B cell (primary cell): ENCODE results near the gene TWSG1. TPM values are rescaled to one million over a fixed set of nuclear protein-coding genes. Genes with fewer than 3 reads are reported as not detected.

Experiments
- ATAC-seq: fragments of 200-7000 bp; cut with Tn5 transposase; one replicate; pipeline ENCODE4 v1.10.0; 2021; ENCODE audit warnings: low read depth, mild to moderate bottlenecking, moderate number of reproducible peaks, moderate library complexity
- CTCF ChIA-PET: fragments of 350-600 bp; sonication (Branson Sonifier 250); formaldehyde crosslinking; loops from one replicate; lab custom pipeline; 2021; ENCODE audit warnings: antibody characterized with exemption, inconsistent platforms; lab: Charles Lee
- POLR2A ChIA-PET: fragments of 350-600 bp; sonication (Branson Sonifier 250); formaldehyde crosslinking; loops from one replicate; lab custom pipeline; 2021; ENCODE audit warnings: antibody characterized with exemption; lab: Charles Lee
- DNase-seq: peaks from one replicate; pipeline ENCODE4 v3.0.0; 2013
- H2AFZ ChIP-seq: 2 replicates; pipeline ENCODE4 v1.6.1; 2012; ENCODE audit warnings: mild to moderate bottlenecking, low read depth, low read length; ENCODE audit not compliant: insufficient read depth, poor library complexity, severe bottlenecking
- H3K27ac ChIP-seq, 2 donors: 1 replicate in 1 of 2; 2 replicates in 1 of 2; pipeline ENCODE4 v1.5.1; 2012 to 2013; ENCODE audit warnings: low read length in 2 of 2, mild to moderate bottlenecking in 2 of 2, moderate library complexity in 1 of 2
- H3K27me3 ChIP-seq, 4 experiments: fragments of 200-600 bp in 1 of 4; sonication (generic) in 1 of 4; replicated peaks in 1 of 4; 1 replicate in 2 of 4; 2 replicates in 2 of 4; pipeline versions ENCODE4 v1.6.1 to v1.7.0; 2013 to 2016; ENCODE audit warnings: low read length in 3 of 4, mild to moderate bottlenecking in 2 of 4, mixed read lengths in 1 of 4, moderate library complexity in 1 of 4; ENCODE audit not compliant: insufficient read depth in 4 of 4, control insufficient read depth in 3 of 4; ENCODE audit errors: control extremely low read depth in 1 of 4
- H3K36me3 ChIP-seq, 2 experiments: replicated peaks in 1 of 2; 1 replicate in 1 of 2; 2 replicates in 1 of 2; pipeline versions ENCODE4 v1.6.1 to v1.7.1; 2013; ENCODE audit warnings: low read length in 1 of 2; ENCODE audit not compliant: insufficient read depth in 2 of 2, control insufficient read depth in 1 of 2; ENCODE audit errors: control extremely low read depth in 1 of 2, extremely low read depth in 1 of 2
- H3K4me1 ChIP-seq, 2 donors: fragments of 200-600 bp in 1 of 2; sonication (generic) in 1 of 2; 1 replicate in 1 of 2; 2 replicates in 1 of 2; pipeline versions ENCODE4 v1.5.1 to v1.6.1; 2013 to 2017; ENCODE audit warnings: low read length in 2 of 2; ENCODE audit not compliant: control insufficient read depth in 2 of 2, insufficient read depth in 2 of 2
- H3K4me2 ChIP-seq: replicated peaks from 2 replicates; pipeline ENCODE3; 2012; ENCODE audit warnings: mild to moderate bottlenecking, low read depth, low read length; ENCODE audit not compliant: poor library complexity, severe bottlenecking
- H3K4me3 ChIP-seq, 5 experiments: fragments of 200-600 bp in 1 of 5; sonication (generic) in 1 of 5; 1 replicate in 3 of 5; 2 replicates in 2 of 5; pipeline versions ENCODE4 v1.5.1 to v1.7.0; 2011 to 2016; ENCODE audit warnings: low read length in 4 of 5, mild to moderate bottlenecking in 4 of 5, low read depth in 2 of 5, control low read depth in 1 of 5, moderate library complexity in 1 of 5; ENCODE audit not compliant: insufficient read depth in 1 of 5; ENCODE audit errors: control extremely low read depth in 1 of 5, extremely low read depth in 1 of 5
- H3K79me2 ChIP-seq: fragments of 200-600 bp; sonication (generic); one replicate; pipeline ENCODE4 v1.6.0; 2016; ENCODE audit warnings: low read length; ENCODE audit not compliant: control insufficient read depth, insufficient read depth
- H3K9ac ChIP-seq: fragments of 200-600 bp; sonication (generic); 2 replicates; pipeline ENCODE4 v1.6.1; 2017; ENCODE audit warnings: mild to moderate bottlenecking, low read length, moderate library complexity
- H3K9me3 ChIP-seq, 3 donors: one replicate each; pipeline versions ENCODE4 v1.6.1 to v1.7.1; 2013; ENCODE audit warnings: low read length in 2 of 3; ENCODE audit not compliant: control insufficient read depth in 2 of 3, insufficient read depth in 1 of 3; ENCODE audit errors: control extremely low read depth in 1 of 3
- H4K20me1 ChIP-seq: 2 replicates; pipeline ENCODE4 v1.6.0; 2012; ENCODE audit warnings: mild to moderate bottlenecking, low read length; ENCODE audit not compliant: insufficient read depth, control insufficient read depth, poor library complexity, severe bottlenecking
- H3K27ac Mint-ChIP-seq: one replicate; pipeline ENCODE4 v1.8.0; 2021; ENCODE audit warnings: mixed read lengths
- H3K27me3 Mint-ChIP-seq: one replicate; pipeline ENCODE4 v1.8.0; 2021; ENCODE audit warnings: mixed read lengths
- H3K4me1 Mint-ChIP-seq: one replicate; pipeline ENCODE4 v1.8.0; 2021; ENCODE audit warnings: mixed read lengths
- H3K4me3 Mint-ChIP-seq: one replicate; pipeline ENCODE4 v1.8.0; 2021; ENCODE audit warnings: mixed read lengths
- H3K9me3 Mint-ChIP-seq: one replicate; pipeline ENCODE4 v1.8.0; 2022; ENCODE audit warnings: mixed read lengths; ENCODE audit not compliant: insufficient read depth
- CTCF ChIP-seq: fragments of 200-600 bp; IDR thresholded peaks from one replicate; pipeline ENCODE4 v1.8.0; 2022; ENCODE audit warnings: antibody characterized with exemption, mild to moderate bottlenecking
- EZH2 ChIP-seq: IDR thresholded peaks from 2 replicates; pipeline ENCODE4 v1.6.1; 2012; ENCODE audit warnings: borderline replicate concordance, low read depth, mild to moderate bottlenecking, moderate library complexity, low read length; ENCODE audit not compliant: insufficient read depth, poor library complexity, severe bottlenecking
- WGBS: methylation state at CpG from one replicate; pipeline ENCODE4 v1.1.5; 2013; ENCODE audit warnings: missing lambda C conversion rate; ENCODE audit not compliant: insufficient coverage; 5-methylcytosine and 5-hydroxymethylcytosine counted together
- intact Hi-C: fragments of 100-400 bp; cut with micrococcal nuclease; formaldehyde crosslinking; loops from one replicate; pipeline ENCODE4 v1.10.0; 2022
- polyA plus RNA-seq: library from polyadenylated mRNA; depleted of rRNA; stranded (reverse); fragments of >200 nt; gene quantifications from 2 replicates; pipeline ENCODE4 v1.2.3, GENCODE V29; 2012
- total RNA-seq, 2 donors: library from RNA; stranded (reverse); fragments of 120-200 nt in 1 of 2; gene quantifications; 1 replicate in 1 of 2; 2 replicates in 1 of 2; pipeline versions ENCODE4 v1.2.3 to v1.2.4, GENCODE V29; 2013 to 2022

The TWSG1 gene
- total and polyA plus RNA-seq, 2 donors (not counting 1 experiment from before 2014, with no cell fraction given), result 1.1 to 6.3 TPM

- H3K27ac Mint-ChIP-seq, result no peak overlapping the region
- ChIA-PET POLR2A (interaction anchor here (0.6 kb wide), 1 partner anchor 369 kb away, joined by 4 read pairs; no protein-coding TSS in a partner anchor), CTCF (no interaction called here)
- H3K4me1 ChIP-seq, result no peaks in the 10 kb centered on the region
- DNase-seq (no peak), ATAC-seq (no peak)
- H3K4me3 Mint-ChIP-seq, result no peak overlapping the region
- H3K4me3 ChIP-seq, result no peak overlapping the region
- no peak overlapping the region for H3K9ac ChIP-seq
- no peaks in the 10 kb centered on the region for H3K4me1 Mint-ChIP-seq
- H3K27ac ChIP-seq, result no peak overlapping the region
- H3K27me3 Mint-ChIP-seq, result peaks cover 11% of the 10 kb centered on the region
- 87% methylated on average over 5 of the region's 5 CpGs for WGBS
- H4K20me1 ChIP-seq, result no peaks in the 10 kb centered on the region
- H3K36me3 ChIP-seq, result no peaks in the 10 kb centered on the region
- H2AFZ ChIP-seq, result no peak overlapping the region
- peaks cover 0 to 4% (median 0%) of the 10 kb centered on the region in 4 experiments for H3K27me3 ChIP-seq
- no peaks in the 10 kb centered on the region for H3K79me2 ChIP-seq
- H3K4me2 ChIP-seq, result no peak overlapping the region
- intact Hi-C loops, result no loop called here
- TF ChIP-seq CTCF (no peak), EZH2 (no peak)
- H3K9me3 Mint-ChIP-seq, result peaks cover 3% of the 10 kb centered on the region
- H3K9me3 ChIP-seq, result peaks cover 0 to 25% (median 4%) of the 10 kb centered on the region in 3 donors
Observed at GRCh38 chr18:9446839-9447238, 112.3 kb downstream of the TWSG1 start.

- WGBS, result 100% methylated on average over 4 of the region's 7 CpGs
- intact Hi-C loops, result no loop called here
- Histone ChIP-seq H3K4me3 (no peak overlapping the region), H3K4me2 (no peak overlapping the region), H3K9ac (no peak overlapping the region), H2AFZ (no peak overlapping the region), H3K36me3 (no peaks in the 10 kb centered on the region), H3K27ac (no peak overlapping the region), H3K27me3 (peaks cover 0 to 4% (median 0%) of the 10 kb centered on the region in 4 experiments), H3K79me2 (no peaks in the 10 kb centered on the region), H4K20me1 (no peaks in the 10 kb centered on the region), H3K4me1 (no peaks in the 10 kb centered on the region), H3K9me3 (peaks cover 0 to 25% (median 4%) of the 10 kb centered on the region in 3 donors)
- CTCF ChIA-PET, result no interaction called here
- peaks cover 11% of the 10 kb centered on the region for H3K27me3 Mint-ChIP-seq
- peaks cover 3% of the 10 kb centered on the region for H3K9me3 Mint-ChIP-seq
- no peak overlapping the region for H3K27ac Mint-ChIP-seq
- DNase-seq (no peak), ATAC-seq (no peak)
- TF ChIP-seq EZH2, result no peak
- TF ChIP-seq CTCF, result no peak
- POLR2A ChIA-PET, result interaction anchor here (0.6 kb wide), 1 partner anchor 369 kb away, joined by 4 read pairs; no protein-coding TSS in a partner anchor
- no peak overlapping the region for H3K4me3 Mint-ChIP-seq
- H3K4me1 Mint-ChIP-seq, result no peaks in the 10 kb centered on the region
Observed at GRCh38 chr18:9447334-9447733, 112.8 kb downstream of the TWSG1 start.
